Caco-2 (cell line): ENCODE measurements around the gene PIK3R2. TPM values are rescaled to one million over a fixed set of nuclear protein-coding genes. Genes with fewer than 3 reads are reported as not detected.

Source experiments
- BruUV-seq: library from RNA; stranded (reverse); fragments of 400-500 nt; replicated peaks from 2 replicates; lab custom pipeline; 2021; lab: Mats Ljungman, UMichigan
- CTCF ChIA-PET: fragments of 300-600 bp; sonication (Branson Sonifier 250); formaldehyde crosslinking; loops from one replicate; lab custom pipeline; 2022; ENCODE audit warnings: antibody characterized with exemption; lab: Charles Lee
- POLR2A ChIA-PET: fragments of 300-600 bp; sonication (Branson Sonifier 250); formaldehyde crosslinking; loops from one replicate; lab custom pipeline; 2022; ENCODE audit warnings: antibody characterized with exemption; lab: Charles Lee
- DNase-seq, 2 experiments: peaks; one replicate each; pipeline versions ENCODE4 v3.0.0 to v3.0.0-alpha.2; 2020 to 2022
- H3K27me3 ChIP-seq: replicated peaks from 2 replicates; pipeline ENCODE4 v1.6.0; 2011; ENCODE audit warnings: low read length; ENCODE audit not compliant: control insufficient read depth, insufficient read depth
- H3K36me3 ChIP-seq: 2 replicates; pipeline ENCODE4 v1.5.1; 2011; ENCODE audit warnings: low read length; ENCODE audit not compliant: control insufficient read depth, insufficient read depth
- H3K4me1 ChIP-seq: fragments of 250-450 bp; sonication (Bioruptor Pico); 2 replicates; pipeline ENCODE4 v1.5.1; 2020; ENCODE audit warnings: mild to moderate bottlenecking
- H3K4me3 ChIP-seq: 2 replicates; pipeline ENCODE4 v1.5.1; 2011; ENCODE audit warnings: low read depth, mild to moderate bottlenecking, control low read depth, low read length
- H3K9me3 ChIP-seq: fragments of 250-450 bp; sonication (Bioruptor Pico); 2 replicates; pipeline ENCODE4 v1.5.1; 2020; ENCODE audit warnings: mild to moderate bottlenecking, moderate library complexity
- H3K27ac Mint-ChIP-seq: one replicate; pipeline ENCODE4 v1.8.0; 2022; ENCODE audit warnings: mixed read lengths; ENCODE audit not compliant: unreplicated experiment
- H3K27me3 Mint-ChIP-seq: one replicate; pipeline ENCODE4 v1.8.0; 2022; ENCODE audit warnings: mixed read lengths; ENCODE audit not compliant: insufficient read depth, unreplicated experiment
- H3K36me3 Mint-ChIP-seq: one replicate; pipeline ENCODE4 v1.8.0; 2022; ENCODE audit warnings: mild to moderate bottlenecking, mixed read lengths; ENCODE audit not compliant: insufficient read depth, unreplicated experiment
- H3K4me1 Mint-ChIP-seq: one replicate; pipeline ENCODE4 v1.8.0; 2022; ENCODE audit warnings: low read depth, mixed read lengths; ENCODE audit not compliant: unreplicated experiment
- H3K4me3 Mint-ChIP-seq: one replicate; pipeline ENCODE4 v1.8.0; 2022; ENCODE audit warnings: mild to moderate bottlenecking, moderate library complexity, mixed read lengths; ENCODE audit not compliant: unreplicated experiment
- H3K9me3 Mint-ChIP-seq: one replicate; pipeline ENCODE4 v1.8.0; 2022; ENCODE audit warnings: mixed read lengths; ENCODE audit not compliant: unreplicated experiment
- intact Hi-C: fragments of 100-400 bp; cut with micrococcal nuclease; formaldehyde crosslinking; loops from one replicate; pipeline ENCODE4 v1.10.0; 2022; ENCODE audit not compliant: unreplicated experiment
- total RNA-seq: library from RNA; stranded (reverse); gene quantifications from 2 replicates; pipeline ENCODE4 v1.2.3, GENCODE V29; 2022
- TF ChIP-seq, protein P1 (sequence below), 2 experiments: fragments of 200-600 bp in 1 of 2; IDR thresholded peaks; 1 replicate in 1 of 2; 2 replicates in 1 of 2; pipeline versions ENCODE4 v1.5.1 to v1.8.0; 2011 to 2022; ENCODE audit warnings: antibody characterized with exemption in 1 of 2, control low read depth in 1 of 2, inconsistent platforms in 1 of 2, low read depth in 1 of 2, low read length in 1 of 2, mild to moderate bottlenecking in 1 of 2, moderate library complexity in 1 of 2; ENCODE audit not compliant: insufficient read depth in 1 of 2, severe bottlenecking in 1 of 2, unreplicated experiment in 1 of 2

Gene PIK3R2
- total RNA-seq, 1 experiment from 2014 or later, result 34.3 TPM

DNA sequence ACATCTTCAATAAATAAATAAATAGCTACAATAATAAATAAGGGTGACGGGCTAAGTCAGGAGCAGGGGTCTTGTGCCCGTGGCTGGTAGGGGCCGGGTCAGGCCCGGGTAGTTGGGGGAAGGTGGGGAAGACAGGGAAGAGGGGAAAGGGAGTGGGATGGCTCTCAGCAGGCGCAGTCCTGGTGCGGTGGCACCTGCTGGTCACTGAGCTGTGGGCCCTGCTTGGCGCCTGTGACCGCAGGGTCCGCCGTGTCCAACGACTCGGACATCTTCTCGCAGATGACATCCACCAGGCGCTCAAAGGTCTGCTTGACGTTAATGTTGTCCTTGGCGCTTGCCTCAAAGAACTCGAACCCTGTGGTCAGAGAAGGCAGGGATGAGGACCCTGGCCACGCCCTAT, 44.3 kb downstream of the PIK3R2 start:
- peaks cover 15% of the 10 kb centered on the region for H3K36me3 Mint-ChIP-seq
- Histone ChIP-seq H3K9me3 (no peaks in the 10 kb centered on the region), H3K27me3 (no peaks in the 10 kb centered on the region), H3K4me3 (no peak overlapping the region), H3K4me1 (peaks cover 4% of the 10 kb centered on the region; the same call in 1 of the 2 replicates), H3K36me3 (no peaks in the 10 kb centered on the region; the same call in 1 of the 2 replicates)
- intact Hi-C loops, result no loop called here
- ChIA-PET POLR2A (no interaction called here), CTCF (no interaction called here)
- H3K4me3 Mint-ChIP-seq, result no peak overlapping the region
- no peaks in the 10 kb centered on the region for H3K27me3 Mint-ChIP-seq
- no peak overlapping the region for H3K27ac Mint-ChIP-seq
- BruUV-seq, result no TSS peak
- TF ChIP-seq, protein P1, sequence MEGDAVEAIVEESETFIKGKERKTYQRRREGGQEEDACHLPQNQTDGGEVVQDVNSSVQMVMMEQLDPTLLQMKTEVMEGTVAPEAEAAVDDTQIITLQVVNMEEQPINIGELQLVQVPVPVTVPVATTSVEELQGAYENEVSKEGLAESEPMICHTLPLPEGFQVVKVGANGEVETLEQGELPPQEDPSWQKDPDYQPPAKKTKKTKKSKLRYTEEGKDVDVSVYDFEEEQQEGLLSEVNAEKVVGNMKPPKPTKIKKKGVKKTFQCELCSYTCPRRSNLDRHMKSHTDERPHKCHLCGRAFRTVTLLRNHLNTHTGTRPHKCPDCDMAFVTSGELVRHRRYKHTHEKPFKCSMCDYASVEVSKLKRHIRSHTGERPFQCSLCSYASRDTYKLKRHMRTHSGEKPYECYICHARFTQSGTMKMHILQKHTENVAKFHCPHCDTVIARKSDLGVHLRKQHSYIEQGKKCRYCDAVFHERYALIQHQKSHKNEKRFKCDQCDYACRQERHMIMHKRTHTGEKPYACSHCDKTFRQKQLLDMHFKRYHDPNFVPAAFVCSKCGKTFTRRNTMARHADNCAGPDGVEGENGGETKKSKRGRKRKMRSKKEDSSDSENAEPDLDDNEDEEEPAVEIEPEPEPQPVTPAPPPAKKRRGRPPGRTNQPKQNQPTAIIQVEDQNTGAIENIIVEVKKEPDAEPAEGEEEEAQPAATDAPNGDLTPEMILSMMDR (IDR thresholded peaks at IDR 0.05; ENCODE audit: insufficient read depth in 1 of 2, low read depth in 1 of 2, low read length in 1 of 2, severe bottlenecking in 1 of 2, unreplicated experiment in 1 of 2), result no peak
- no peak for DNase-seq
- H3K9me3 Mint-ChIP-seq, result no peaks in the 10 kb centered on the region
- H3K4me1 Mint-ChIP-seq, result no peaks in the 10 kb centered on the region

- H3K4me1 ChIP-seq, result peaks cover 4% of the 10 kb centered on the region; the same call in 1 of the 2 replicates
- TF ChIP-seq, protein P1 (IDR thresholded peaks at IDR 0.05; ENCODE audit: insufficient read depth in 1 of 2, low read depth in 1 of 2, low read length in 1 of 2, severe bottlenecking in 1 of 2, unreplicated experiment in 1 of 2), result no peak
- H3K27me3 ChIP-seq, result no peaks in the 10 kb centered on the region
- DNase-seq, result no peak
- Mint-ChIP-seq H3K27ac (peak overlapping the region; percentile 39), H3K4me1 (no peaks in the 10 kb centered on the region), H3K9me3 (no peaks in the 10 kb centered on the region), H3K27me3 (no peaks in the 10 kb centered on the region), H3K4me3 (no peak overlapping the region), H3K36me3 (peaks cover 8% of the 10 kb centered on the region)
- no peak overlapping the region for H3K4me3 ChIP-seq
- ChIA-PET POLR2A (no interaction called here), CTCF (no interaction called here)
- no TSS peak for BruUV-seq
- intact Hi-C loops, result no loop called here
- H3K9me3 ChIP-seq, result no peaks in the 10 kb centered on the region
- no peaks in the 10 kb centered on the region; the same call in 1 of the 2 replicates for H3K36me3 ChIP-seq
Observed at GRCh38 chr19:18197941-18198340, 45.0 kb downstream of the PIK3R2 start.

- BruUV-seq, result no TSS peak
- Mint-ChIP-seq H3K27ac (peak overlapping the region; percentile 39), H3K36me3 (peaks cover 5% of the 10 kb centered on the region), H3K9me3 (no peaks in the 10 kb centered on the region), H3K27me3 (no peaks in the 10 kb centered on the region), H3K4me1 (no peaks in the 10 kb centered on the region), H3K4me3 (no peak overlapping the region)
- Histone ChIP-seq H3K36me3 (no peaks in the 10 kb centered on the region; the same call in 1 of the 2 replicates), H3K4me1 (peaks cover 4% of the 10 kb centered on the region; the same call in 1 of the 2 replicates), H3K4me3 (no peak overlapping the region), H3K27me3 (no peaks in the 10 kb centered on the region), H3K9me3 (no peaks in the 10 kb centered on the region)
- intact Hi-C loops, result no loop called here
- no peak for DNase-seq
- CTCF ChIA-PET, result no interaction called here
- TF ChIP-seq, protein P1 (IDR thresholded peaks at IDR 0.05; ENCODE audit: insufficient read depth in 1 of 2, low read depth in 1 of 2, low read length in 1 of 2, severe bottlenecking in 1 of 2, unreplicated experiment in 1 of 2), result no peak
- POLR2A ChIA-PET, result no interaction called here
Observed at GRCh38 chr19:18198374-18198773, 45.4 kb downstream of the PIK3R2 start.
